NCI-H1048 (cell line): ENCODE data around the gene UTP18.

Experiments
- DNase-seq: peaks from one replicate; lab custom pipeline; 2025; lab: John Stamatoyannopoulos, UW

Gene UTP18

DNA sequence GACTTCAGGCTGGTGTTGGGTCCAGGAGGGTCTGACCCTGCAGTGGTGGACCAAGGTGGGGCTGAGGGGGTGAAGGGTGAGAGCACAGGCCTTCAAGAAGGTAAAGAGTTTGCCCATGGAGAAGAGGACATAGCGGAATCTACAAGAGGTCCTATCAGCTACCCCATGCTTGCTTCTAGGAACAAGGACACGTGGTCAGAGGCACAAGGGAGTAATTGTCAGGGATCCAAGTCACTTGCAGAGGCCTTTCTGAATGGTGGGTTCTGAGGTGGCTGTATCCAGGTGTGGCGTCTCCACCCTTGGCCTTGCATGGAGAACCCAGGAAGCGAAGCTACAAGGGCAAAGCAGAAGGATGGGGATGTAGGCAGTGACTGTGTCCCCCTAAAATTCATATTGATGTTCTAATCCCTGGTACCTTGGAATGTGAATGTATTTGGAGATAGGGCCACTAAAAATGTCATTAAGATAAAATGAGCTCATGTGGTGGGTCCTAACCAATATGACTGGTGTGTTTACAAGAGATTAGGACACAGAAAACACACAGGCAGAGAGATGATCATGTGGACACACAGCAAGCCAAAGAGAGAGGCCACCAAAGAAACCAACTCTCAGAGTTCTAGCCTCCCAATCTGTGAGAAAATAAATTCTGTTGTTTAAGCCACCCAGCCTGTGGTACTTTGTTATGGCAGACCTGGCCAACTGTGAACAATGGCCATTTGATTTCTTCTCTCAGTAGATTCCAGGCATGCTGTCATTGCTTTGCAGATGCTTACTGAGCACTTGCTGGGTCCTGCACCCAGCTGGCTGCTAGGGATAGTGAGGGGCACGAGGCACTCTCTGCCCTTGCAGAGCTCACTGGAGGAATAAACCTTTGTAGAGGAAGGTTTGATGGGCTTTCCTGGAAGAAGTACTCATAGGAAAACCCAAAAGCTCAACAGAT, 75.8 kb downstream of the UTP18 start:
- no peak for DNase-seq

DNA sequence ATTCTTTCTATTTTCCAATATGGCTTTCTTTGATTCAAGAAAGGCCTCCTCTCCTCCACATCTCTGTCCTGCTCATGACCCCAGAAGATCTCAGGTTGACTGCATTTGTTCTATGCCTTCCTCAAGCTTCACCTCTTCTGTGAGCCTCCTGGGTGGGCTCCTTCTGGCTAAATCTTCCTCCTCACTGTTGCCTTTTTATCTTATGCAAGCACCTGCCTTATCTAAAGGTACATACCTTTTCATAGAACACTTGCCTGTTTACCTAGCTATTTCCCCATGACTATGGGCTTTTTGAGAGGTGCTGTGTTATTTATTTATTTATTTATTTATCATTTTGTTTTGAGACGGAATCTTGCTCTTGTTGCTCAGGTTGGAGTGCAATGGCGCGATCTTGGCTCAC, 81.1 kb downstream of the UTP18 start:
- DNase-seq: no peak

DNA sequence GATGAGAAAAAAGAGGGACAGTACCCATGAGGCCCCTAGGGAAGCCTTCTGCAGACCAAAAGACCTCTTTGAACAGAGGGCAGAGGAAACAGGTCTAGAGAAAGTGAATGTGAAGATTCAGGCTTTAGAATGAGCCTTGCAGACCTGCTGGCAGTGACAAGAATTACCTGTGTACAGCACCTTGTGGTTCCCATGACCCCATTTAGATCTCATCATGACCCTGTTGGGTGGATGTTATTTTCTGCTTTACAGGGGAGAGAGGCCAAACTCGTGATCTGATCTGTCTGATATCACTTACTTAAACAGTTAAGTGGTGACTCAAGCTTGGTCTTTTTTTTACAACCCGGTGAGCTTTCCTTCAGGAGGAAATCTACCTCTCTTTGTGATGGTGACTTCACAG, 81.9 kb downstream of the UTP18 start:
- DNase-seq: no peak

DNA sequence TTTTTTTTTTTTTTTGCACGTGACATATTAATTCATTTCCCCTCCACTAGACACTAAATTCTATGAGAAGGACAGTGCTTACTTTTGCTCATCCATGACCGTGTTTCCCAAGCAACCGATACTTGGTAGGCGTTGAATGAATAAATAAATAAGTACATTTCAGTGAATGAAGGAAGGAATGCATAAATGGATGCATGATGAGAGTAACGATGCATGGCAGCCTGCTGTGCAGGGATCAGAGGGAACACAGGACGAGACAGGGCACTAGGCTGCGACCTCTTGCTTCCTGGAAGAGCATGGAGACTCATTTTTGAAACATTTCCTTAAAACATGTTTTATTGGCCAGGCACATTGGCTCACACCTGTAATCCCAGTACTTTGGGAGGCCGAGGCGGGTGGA, 84.2 kb downstream of the UTP18 start:
- DNase-seq: no peak

DNA sequence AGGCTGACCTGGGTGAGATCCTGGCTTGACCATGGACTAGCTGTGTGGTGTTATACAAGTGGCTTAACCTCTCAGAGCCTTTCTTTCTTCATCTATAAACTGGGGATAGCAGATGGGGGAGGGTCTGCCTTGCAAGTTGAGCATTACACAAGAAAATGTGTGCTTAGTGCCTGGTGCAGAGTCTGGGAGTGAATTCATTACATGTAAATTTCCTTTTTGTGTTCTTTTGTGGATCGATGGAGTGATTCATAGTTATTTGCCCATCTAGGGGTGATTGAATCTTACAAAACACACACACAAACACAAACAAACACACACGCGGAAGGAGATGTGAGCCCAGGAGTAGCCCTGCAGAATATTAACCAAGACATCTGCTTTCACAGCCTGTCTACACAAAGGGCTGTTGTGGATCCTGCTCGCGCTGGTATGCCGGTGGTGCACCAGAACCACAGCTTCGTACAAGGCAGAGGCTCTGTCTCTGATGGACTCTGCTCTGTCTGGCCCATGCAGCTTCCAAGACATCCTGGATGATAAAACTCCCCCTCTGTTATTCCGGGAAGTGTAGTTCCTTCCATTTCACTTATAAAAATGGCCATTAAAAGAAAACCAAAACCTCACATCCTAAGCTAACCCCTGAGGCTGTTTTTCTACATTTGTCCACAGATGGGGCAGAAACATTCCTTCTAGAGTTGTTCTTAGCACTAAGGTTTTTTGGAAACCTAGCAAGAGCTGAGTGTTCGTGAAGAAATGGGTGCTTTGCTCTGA, 86.1 kb downstream of the UTP18 start:
- no peak for DNase-seq
